ENCODE measurements around the gene TARS3.
"Not testable (repeated sequence)": the region's sequence is repeated elsewhere in the genome, so short reads cannot be mapped to it uniquely, and the experiment has no call there.

Gene TARS3

DNA sequence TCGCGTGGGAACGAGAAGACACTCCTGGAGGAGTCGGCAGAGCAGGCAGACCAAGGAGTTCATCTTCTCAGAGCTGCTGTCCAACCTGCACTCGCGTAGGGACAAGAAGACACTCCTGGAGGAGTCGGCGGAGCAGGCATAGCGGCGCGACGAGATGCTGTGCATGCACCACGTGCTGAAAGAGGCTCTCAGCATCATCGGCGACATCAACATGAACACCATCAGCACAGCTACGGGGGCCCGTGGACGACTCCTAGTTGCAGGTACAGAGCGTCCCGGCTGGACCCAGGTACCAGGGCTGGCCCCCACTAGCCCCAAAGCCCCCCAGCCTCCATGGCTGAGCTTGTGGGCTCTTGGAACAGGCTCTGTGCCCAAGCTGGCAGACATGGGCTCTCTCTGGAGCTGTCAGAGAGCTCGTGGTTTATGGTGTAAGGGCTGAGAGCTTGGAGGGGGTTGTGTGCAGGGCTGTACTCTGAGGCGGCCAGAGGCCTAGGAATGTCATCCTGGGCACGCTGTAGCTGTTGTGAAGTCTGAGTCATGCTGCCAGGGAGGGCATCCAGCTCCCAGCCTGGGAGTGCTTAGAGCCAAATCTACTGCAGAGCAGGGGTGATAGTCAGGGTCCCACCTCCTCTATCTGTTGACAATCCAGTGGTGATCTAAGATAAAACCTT lies 40.5 kb upstream of the TARS3 start:
- CTCF ChIA-PET; H3K27me3 ChIP-seq (replicated peaks in 2 of 5; ENCODE audit: control insufficient read depth in 4 of 5, insufficient read depth in 5 of 5, low read length in 4 of 5); H3K4me3 ChIP-seq (ENCODE audit: control insufficient read depth in 1 of 7, extremely low read depth in 1 of 7, insufficient read depth in 4 of 7, low read depth in 2 of 7, low read length in 6 of 7); DNase-seq; H3K9me3 ChIP-seq (ENCODE audit: control extremely low read depth in 1 of 5, control insufficient read depth in 4 of 5, insufficient read depth in 2 of 5, low read depth in 1 of 5, low read length in 4 of 5); POLR2A ChIA-PET; H3K27ac ChIP-seq (ENCODE audit: insufficient read depth in 1 of 2, low read depth in 1 of 2, low read length in 2 of 2, poor library complexity in 1 of 2, severe bottlenecking in 2 of 2); H3K4me1 ChIP-seq (ENCODE audit: control extremely low read depth in 1 of 4, control insufficient read depth in 4 of 4, insufficient read depth in 4 of 4, low read length in 3 of 4); H3K36me3 ChIP-seq (ENCODE audit: control insufficient read depth in 4 of 4, insufficient read depth in 4 of 4, low read length in 3 of 4): not testable (repeated sequence)
- WGBS (ENCODE audit: insufficient coverage): 94% methylated on average over 18 of the region's 23 CpGs

DNA sequence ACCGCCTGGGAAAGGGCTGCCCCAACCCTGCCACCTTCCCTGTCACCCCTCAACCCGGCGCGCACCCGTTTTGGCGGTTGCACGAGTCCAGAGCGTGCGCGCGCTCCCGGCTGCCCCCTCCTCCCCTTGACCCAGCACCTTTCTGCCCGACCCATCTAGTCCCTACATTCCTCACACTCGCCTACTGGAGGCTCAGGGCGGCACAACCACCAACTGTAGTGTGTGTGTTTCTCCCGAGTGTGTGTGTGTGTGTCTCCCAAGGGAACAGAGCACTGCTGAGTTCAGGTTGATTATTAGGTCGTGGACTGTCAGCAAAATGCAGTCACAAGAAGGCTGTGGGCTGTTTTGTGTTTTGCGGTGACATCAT lies 22.4 kb upstream of the TARS3 start:
- CTCF ChIA-PET; POLR2A ChIA-PET; H3K4me3 ChIP-seq (ENCODE audit: control insufficient read depth in 1 of 7, extremely low read depth in 1 of 7, insufficient read depth in 4 of 7, low read depth in 2 of 7, low read length in 6 of 7); H3K36me3 ChIP-seq (ENCODE audit: control insufficient read depth in 4 of 4, insufficient read depth in 4 of 4, low read length in 3 of 4); DNase-seq; H3K27me3 ChIP-seq (replicated peaks in 2 of 5; ENCODE audit: control insufficient read depth in 4 of 5, insufficient read depth in 5 of 5, low read length in 4 of 5); H3K27ac ChIP-seq (ENCODE audit: insufficient read depth in 1 of 2, low read depth in 1 of 2, low read length in 2 of 2, poor library complexity in 1 of 2, severe bottlenecking in 2 of 2); H3K9me3 ChIP-seq (ENCODE audit: control extremely low read depth in 1 of 5, control insufficient read depth in 4 of 5, insufficient read depth in 2 of 5, low read depth in 1 of 5, low read length in 4 of 5); H3K4me1 ChIP-seq (ENCODE audit: control extremely low read depth in 1 of 4, control insufficient read depth in 4 of 4, insufficient read depth in 4 of 4, low read length in 3 of 4): not testable (repeated sequence)
- no CpG with 5 or more reads among the region's 18 CpGs for WGBS (ENCODE audit: insufficient coverage)

DNA sequence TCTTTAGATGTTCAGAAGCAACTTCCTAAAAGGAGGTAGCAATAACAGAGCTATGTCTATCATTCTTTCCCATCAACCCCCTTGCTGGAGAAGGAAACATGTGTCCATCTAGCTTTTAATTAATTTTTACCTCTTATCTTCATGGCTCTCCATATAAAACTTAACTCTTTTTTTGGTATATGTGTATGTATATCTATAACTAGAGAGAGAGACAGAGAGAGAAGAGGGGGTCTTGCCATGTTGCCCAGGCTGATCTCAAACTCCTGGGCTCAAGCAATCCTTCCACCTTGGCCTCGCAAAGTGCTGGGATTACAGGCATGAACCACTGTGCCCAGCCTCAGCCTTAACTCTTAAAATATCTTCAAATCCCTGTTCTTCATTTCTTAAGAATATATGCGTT lies 10.6 kb upstream of the TARS3 start:
- WGBS (ENCODE audit: insufficient coverage): 100% methylated on average over 2 of the region's 2 CpGs
- H3K27ac ChIP-seq (ENCODE audit: insufficient read depth in 1 of 2, low read depth in 1 of 2, low read length in 2 of 2, poor library complexity in 1 of 2, severe bottlenecking in 2 of 2); H3K4me3 ChIP-seq (ENCODE audit: control insufficient read depth in 1 of 7, extremely low read depth in 1 of 7, insufficient read depth in 4 of 7, low read depth in 2 of 7, low read length in 6 of 7); DNase-seq; CTCF ChIA-PET; H3K36me3 ChIP-seq (ENCODE audit: control insufficient read depth in 4 of 4, insufficient read depth in 4 of 4, low read length in 3 of 4); H3K9me3 ChIP-seq (ENCODE audit: control extremely low read depth in 1 of 5, control insufficient read depth in 4 of 5, insufficient read depth in 2 of 5, low read depth in 1 of 5, low read length in 4 of 5); POLR2A ChIA-PET; H3K27me3 ChIP-seq (replicated peaks in 2 of 5; ENCODE audit: control insufficient read depth in 4 of 5, insufficient read depth in 5 of 5, low read length in 4 of 5); H3K4me1 ChIP-seq (ENCODE audit: control extremely low read depth in 1 of 4, control insufficient read depth in 4 of 4, insufficient read depth in 4 of 4, low read length in 3 of 4): not testable (repeated sequence)

DNA sequence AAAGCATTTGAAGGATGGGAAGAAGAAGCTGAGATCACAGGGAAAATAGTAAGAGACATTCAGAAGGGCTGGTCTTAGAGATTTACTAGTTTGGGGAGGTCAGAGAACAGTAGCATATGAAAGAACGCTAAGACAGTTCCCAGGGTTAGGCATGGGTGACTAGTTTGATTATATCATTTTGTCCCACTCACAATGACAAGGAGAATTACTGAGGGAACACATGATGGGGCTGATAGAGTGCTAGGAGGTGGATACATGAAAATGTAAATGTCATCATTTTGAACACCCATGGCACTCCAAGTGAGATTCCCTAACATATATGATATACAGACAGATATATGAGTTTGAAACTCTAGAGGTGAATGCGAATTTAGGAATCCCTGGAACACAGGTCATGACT lies 9.3 kb upstream of the TARS3 start:
- CTCF ChIA-PET: no interaction called here
- no peaks in the 10 kb centered on the region for H3K9me3 ChIP-seq (ENCODE audit: control extremely low read depth in 1 of 5, control insufficient read depth in 4 of 5, insufficient read depth in 2 of 5, low read depth in 1 of 5, low read length in 4 of 5)
- WGBS (ENCODE audit: insufficient coverage): 100% methylated on average over 1 of the region's 2 CpGs
- H3K27ac ChIP-seq (ENCODE audit: insufficient read depth in 1 of 2, low read depth in 1 of 2, low read length in 2 of 2, poor library complexity in 1 of 2, severe bottlenecking in 2 of 2): no peak overlapping the region
- H3K27me3 ChIP-seq (replicated peaks in 2 of 5; ENCODE audit: control insufficient read depth in 4 of 5, insufficient read depth in 5 of 5, low read length in 4 of 5): no peaks in the 10 kb centered on the region
- H3K4me3 ChIP-seq (ENCODE audit: control insufficient read depth in 1 of 7, extremely low read depth in 1 of 7, insufficient read depth in 4 of 7, low read depth in 2 of 7, low read length in 6 of 7): no peak overlapping the region
- POLR2A ChIA-PET: no interaction called here
- H3K4me1 ChIP-seq (ENCODE audit: control extremely low read depth in 1 of 4, control insufficient read depth in 4 of 4, insufficient read depth in 4 of 4, low read length in 3 of 4): peaks cover 0 to 7% (median 1%) of the 10 kb centered on the region in 4 experiments
- no peak for DNase-seq
- H3K36me3 ChIP-seq (ENCODE audit: control insufficient read depth in 4 of 4, insufficient read depth in 4 of 4, low read length in 3 of 4): peaks cover 0 to 2% (median under 1%) of the 10 kb centered on the region in 4 experiments

DNA sequence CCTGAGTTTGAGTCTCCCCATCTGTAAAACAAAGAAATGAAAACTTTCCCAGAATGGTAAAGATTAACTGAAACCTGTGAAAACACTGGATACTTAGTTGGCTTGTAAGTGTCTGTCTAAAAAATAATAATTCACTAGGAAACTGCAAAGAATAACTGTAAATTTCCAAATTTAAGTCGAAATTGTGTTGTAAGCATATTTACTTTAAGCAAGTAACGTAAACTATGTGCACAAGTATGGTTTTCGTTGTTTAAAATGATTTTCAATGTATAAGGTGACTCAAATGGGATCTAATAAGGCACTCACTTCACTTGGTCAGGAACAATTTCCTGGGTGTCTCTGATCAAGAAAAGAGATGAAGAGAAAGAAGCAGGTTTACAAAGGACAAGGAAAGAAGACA lies 8.5 kb upstream of the TARS3 start:
- DNase-seq: no peak
- peaks cover 0 to 2% (median under 1%) of the 10 kb centered on the region in 4 experiments for H3K36me3 ChIP-seq (ENCODE audit: control insufficient read depth in 4 of 4, insufficient read depth in 4 of 4, low read length in 3 of 4)
- H3K4me3 ChIP-seq (ENCODE audit: control insufficient read depth in 1 of 7, extremely low read depth in 1 of 7, insufficient read depth in 4 of 7, low read depth in 2 of 7, low read length in 6 of 7): no peak overlapping the region
- 100% methylated on average over 3 of the region's 3 CpGs for WGBS (ENCODE audit: insufficient coverage)
- no peak overlapping the region for H3K27ac ChIP-seq (ENCODE audit: insufficient read depth in 1 of 2, low read depth in 1 of 2, low read length in 2 of 2, poor library complexity in 1 of 2, severe bottlenecking in 2 of 2)
- no peaks in the 10 kb centered on the region for H3K27me3 ChIP-seq (replicated peaks in 2 of 5; ENCODE audit: control insufficient read depth in 4 of 5, insufficient read depth in 5 of 5, low read length in 4 of 5)
- peaks cover 0 to 3% (median 0%) of the 10 kb centered on the region in 5 experiments for H3K9me3 ChIP-seq (ENCODE audit: control extremely low read depth in 1 of 5, control insufficient read depth in 4 of 5, insufficient read depth in 2 of 5, low read depth in 1 of 5, low read length in 4 of 5)
- ChIA-PET POLR2A (no interaction called here), CTCF (no interaction called here)
- peaks cover 0 to 7% (median 1%) of the 10 kb centered on the region in 4 experiments for H3K4me1 ChIP-seq (ENCODE audit: control extremely low read depth in 1 of 4, control insufficient read depth in 4 of 4, insufficient read depth in 4 of 4, low read length in 3 of 4)

DNA sequence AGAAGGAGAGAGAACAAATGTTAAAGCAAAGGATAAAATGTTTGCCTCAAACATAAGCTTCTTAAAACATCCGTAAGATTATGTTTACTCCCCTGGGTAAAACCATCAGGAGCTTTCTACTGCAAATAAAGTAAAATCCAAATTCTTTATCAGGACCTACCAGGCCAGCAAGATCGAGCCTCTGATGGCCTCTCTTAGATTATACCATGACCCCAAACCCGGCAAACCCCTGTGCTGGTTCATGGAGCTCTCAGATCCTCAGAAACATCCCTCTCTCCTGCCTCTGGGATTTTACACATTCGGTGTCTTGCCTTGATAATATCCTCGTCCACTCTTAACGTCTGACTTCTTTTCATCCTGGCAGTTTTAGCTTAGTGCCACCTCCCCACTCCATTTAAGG lies 7.5 kb upstream of the TARS3 start:
- ChIA-PET POLR2A (no interaction called here), CTCF (no interaction called here)
- 76% methylated on average over 5 of the region's 6 CpGs for WGBS (ENCODE audit: insufficient coverage)

DNA sequence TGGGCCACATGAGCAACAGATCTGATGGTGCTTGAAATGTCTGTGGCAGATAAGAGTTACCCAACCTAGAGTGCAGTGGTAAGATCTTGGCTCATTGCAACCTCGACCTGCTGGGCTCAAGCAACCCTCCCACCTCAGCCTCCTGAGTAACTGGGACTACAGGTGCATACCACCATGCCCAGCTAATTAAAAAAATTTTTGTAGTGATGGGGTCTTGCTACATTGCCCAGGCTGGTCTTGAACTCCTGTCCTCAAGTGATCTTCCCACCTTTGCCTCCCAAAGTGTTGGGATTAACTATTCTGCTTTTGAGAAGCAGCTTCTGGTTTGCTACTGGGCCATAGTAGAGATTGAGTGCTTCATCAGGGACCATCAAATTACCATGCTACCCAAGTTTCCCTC lies 2.9 kb upstream of the TARS3 start:
- WGBS (ENCODE audit: insufficient coverage): 100% methylated on average over 1 of the region's 1 CpG
- Histone ChIP-seq H3K36me3 (ENCODE audit: control insufficient read depth in 4 of 4, insufficient read depth in 4 of 4, low read length in 3 of 4) (peaks cover 0 to under 1% (median 0%) of the 10 kb centered on the region in 4 experiments), H3K27ac (ENCODE audit: insufficient read depth in 1 of 2, low read depth in 1 of 2, low read length in 2 of 2, poor library complexity in 1 of 2, severe bottlenecking in 2 of 2) (no peak overlapping the region), H3K4me3 (ENCODE audit: control insufficient read depth in 1 of 7, extremely low read depth in 1 of 7, insufficient read depth in 4 of 7, low read depth in 2 of 7, low read length in 6 of 7) (no peak overlapping the region), H3K27me3 (replicated peaks in 2 of 5; ENCODE audit: control insufficient read depth in 4 of 5, insufficient read depth in 5 of 5, low read length in 4 of 5) (no peaks in the 10 kb centered on the region), H3K9me3 (ENCODE audit: control extremely low read depth in 1 of 5, control insufficient read depth in 4 of 5, insufficient read depth in 2 of 5, low read depth in 1 of 5, low read length in 4 of 5) (peaks cover 0 to 8% (median 0%) of the 10 kb centered on the region in 5 experiments), H3K4me1 (ENCODE audit: control extremely low read depth in 1 of 4, control insufficient read depth in 4 of 4, insufficient read depth in 4 of 4, low read length in 3 of 4) (peaks cover 11 to 19% (median 15%) of the 10 kb centered on the region in 4 experiments)
- ChIA-PET CTCF (no interaction called here), POLR2A (no interaction called here)
- no peak for DNase-seq

More for the DNA sequence above, 7.5 kb upstream of the TARS3 start:
- no peaks in the 10 kb centered on the region for H3K27me3 ChIP-seq (replicated peaks in 2 of 5; ENCODE audit: control insufficient read depth in 4 of 5, insufficient read depth in 5 of 5, low read length in 4 of 5)
- H3K4me1 ChIP-seq (ENCODE audit: control extremely low read depth in 1 of 4, control insufficient read depth in 4 of 4, insufficient read depth in 4 of 4, low read length in 3 of 4): peaks cover 0 to 7% (median 1%) of the 10 kb centered on the region in 4 experiments
- H3K27ac ChIP-seq (ENCODE audit: insufficient read depth in 1 of 2, low read depth in 1 of 2, low read length in 2 of 2, poor library complexity in 1 of 2, severe bottlenecking in 2 of 2): no peak overlapping the region
- peaks cover 0 to 8% (median 0%) of the 10 kb centered on the region in 5 experiments for H3K9me3 ChIP-seq (ENCODE audit: control extremely low read depth in 1 of 5, control insufficient read depth in 4 of 5, insufficient read depth in 2 of 5, low read depth in 1 of 5, low read length in 4 of 5)
- no peak for DNase-seq
- no peaks in the 10 kb centered on the region for H3K36me3 ChIP-seq (ENCODE audit: control insufficient read depth in 4 of 4, insufficient read depth in 4 of 4, low read length in 3 of 4)
- no peak overlapping the region for H3K4me3 ChIP-seq (ENCODE audit: control insufficient read depth in 1 of 7, extremely low read depth in 1 of 7, insufficient read depth in 4 of 7, low read depth in 2 of 7, low read length in 6 of 7)
